Measurements from ENCODE around the gene ADGRV1.

DNA sequence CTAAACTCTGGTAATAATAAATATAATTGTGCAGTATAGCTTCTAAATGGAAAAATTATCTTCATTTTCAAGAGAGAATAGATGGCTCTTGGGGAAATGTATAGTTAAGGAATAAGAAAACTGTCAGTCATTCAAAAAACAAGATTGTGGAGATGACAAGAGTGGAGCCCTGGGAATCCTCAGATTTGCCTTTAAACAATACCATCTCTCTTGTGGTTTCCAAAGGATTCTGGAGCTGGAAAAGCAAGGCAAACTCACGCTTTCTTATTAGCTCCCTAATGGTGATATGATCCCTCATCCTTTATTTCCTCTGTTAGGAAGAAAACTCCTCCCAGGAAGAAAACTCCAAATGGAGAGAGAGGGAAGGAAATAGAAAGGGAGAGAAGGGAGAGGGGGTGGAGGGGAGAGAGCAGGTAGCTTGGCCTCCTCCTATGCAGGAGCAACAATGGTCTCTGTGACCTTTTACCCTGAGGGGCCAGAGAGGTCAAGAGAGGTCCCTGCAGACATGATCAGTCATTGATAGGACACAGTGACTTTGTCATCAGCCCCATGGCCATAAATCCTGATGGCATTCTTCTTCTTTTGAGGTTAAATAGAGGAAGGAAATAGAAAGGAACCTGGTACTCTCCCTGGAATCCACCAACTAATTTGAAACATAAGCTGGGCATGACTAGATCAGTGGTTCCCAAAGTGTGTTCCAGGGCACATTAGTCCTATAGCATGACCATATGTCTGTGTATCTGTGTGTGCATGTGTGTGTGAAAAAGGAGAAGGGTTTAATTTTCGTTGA lies 512.4 kb downstream of the ADGRV1 start:
- TF ChIP-seq, protein P1, sequence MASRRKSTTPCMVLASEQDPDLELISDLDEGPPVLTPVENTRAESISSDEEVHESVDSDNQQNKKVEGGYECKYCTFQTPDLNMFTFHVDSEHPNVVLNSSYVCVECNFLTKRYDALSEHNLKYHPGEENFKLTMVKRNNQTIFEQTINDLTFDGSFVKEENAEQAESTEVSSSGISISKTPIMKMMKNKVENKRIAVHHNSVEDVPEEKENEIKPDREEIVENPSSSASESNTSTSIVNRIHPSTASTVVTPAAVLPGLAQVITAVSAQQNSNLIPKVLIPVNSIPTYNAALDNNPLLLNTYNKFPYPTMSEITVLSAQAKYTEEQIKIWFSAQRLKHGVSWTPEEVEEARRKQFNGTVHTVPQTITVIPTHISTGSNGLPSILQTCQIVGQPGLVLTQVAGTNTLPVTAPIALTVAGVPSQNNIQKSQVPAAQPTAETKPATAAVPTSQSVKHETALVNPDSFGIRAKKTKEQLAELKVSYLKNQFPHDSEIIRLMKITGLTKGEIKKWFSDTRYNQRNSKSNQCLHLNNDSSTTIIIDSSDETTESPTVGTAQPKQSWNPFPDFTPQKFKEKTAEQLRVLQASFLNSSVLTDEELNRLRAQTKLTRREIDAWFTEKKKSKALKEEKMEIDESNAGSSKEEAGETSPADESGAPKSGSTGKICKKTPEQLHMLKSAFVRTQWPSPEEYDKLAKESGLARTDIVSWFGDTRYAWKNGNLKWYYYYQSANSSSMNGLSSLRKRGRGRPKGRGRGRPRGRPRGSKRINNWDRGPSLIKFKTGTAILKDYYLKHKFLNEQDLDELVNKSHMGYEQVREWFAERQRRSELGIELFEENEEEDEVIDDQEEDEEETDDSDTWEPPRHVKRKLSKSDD (conservative IDR thresholded peaks at IDR 0.05; ENCODE audit: low read length) = no peak
- no peak for TF ChIP-seq PYGO2 (tag; IDR thresholded peaks at IDR 0.05)
- TF ChIP-seq, protein P2, sequence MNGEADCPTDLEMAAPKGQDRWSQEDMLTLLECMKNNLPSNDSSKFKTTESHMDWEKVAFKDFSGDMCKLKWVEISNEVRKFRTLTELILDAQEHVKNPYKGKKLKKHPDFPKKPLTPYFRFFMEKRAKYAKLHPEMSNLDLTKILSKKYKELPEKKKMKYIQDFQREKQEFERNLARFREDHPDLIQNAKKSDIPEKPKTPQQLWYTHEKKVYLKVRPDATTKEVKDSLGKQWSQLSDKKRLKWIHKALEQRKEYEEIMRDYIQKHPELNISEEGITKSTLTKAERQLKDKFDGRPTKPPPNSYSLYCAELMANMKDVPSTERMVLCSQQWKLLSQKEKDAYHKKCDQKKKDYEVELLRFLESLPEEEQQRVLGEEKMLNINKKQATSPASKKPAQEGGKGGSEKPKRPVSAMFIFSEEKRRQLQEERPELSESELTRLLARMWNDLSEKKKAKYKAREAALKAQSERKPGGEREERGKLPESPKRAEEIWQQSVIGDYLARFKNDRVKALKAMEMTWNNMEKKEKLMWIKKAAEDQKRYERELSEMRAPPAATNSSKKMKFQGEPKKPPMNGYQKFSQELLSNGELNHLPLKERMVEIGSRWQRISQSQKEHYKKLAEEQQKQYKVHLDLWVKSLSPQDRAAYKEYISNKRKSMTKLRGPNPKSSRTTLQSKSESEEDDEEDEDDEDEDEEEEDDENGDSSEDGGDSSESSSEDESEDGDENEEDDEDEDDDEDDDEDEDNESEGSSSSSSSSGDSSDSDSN (IDR thresholded peaks at IDR 0.05; ENCODE audit: borderline replicate concordance in 1 of 2, low read depth in 2 of 2, low read length in 2 of 2) = no peak
- TF ChIP-seq FOXA1 (IDR thresholded peaks at IDR 0.05; ENCODE audit: borderline replicate concordance) = no peak
- no peak for TF ChIP-seq HNRNPH1 (optimal IDR thresholded peaks at IDR 0.05; ENCODE audit: low read depth, low read length)
- TF ChIP-seq HDAC2 (IDR thresholded peaks at IDR 0.05) = no peak
- TF ChIP-seq PHF20 (IDR thresholded peaks at IDR 0.05; ENCODE audit: partially characterized antibody) = no peak
- TF ChIP-seq NRF1 (conservative IDR thresholded peaks at IDR 0.05 in 1 of 2, IDR thresholded peaks at IDR 0.05 in 1 of 2) = no peak
- TF ChIP-seq MCM5 (IDR thresholded peaks at IDR 0.05; ENCODE audit: low read depth) = no peak
- no peak for TF ChIP-seq CREB1 (IDR thresholded peaks at IDR 0.05)
- TF ChIP-seq CREB1 (CRISPR knock-in tag; IDR thresholded peaks at IDR 0.05) = no peak
- TF ChIP-seq POLR2AphosphoS5 (IDR thresholded peaks at IDR 0.05; ENCODE audit: control insufficient read depth, insufficient read depth, low read depth, low read length) = no peak

Data from K562 (cell line).